Stimulated activated CD8-positive, alpha-beta memory T cell treated with anti-CD3 and anti-CD28 coated beads, Interleukin-15, amount 100 ng/mL, for 48 hours (primary cell): ENCODE data around the gene NID1.
A peak's percentile ranks its signal among the peaks of the same experiment; 100 is the strongest.
"Not testable (repeated sequence)": the region's sequence is repeated elsewhere in the genome, so short reads cannot be mapped to it uniquely, and the experiment has no call there.

Experiments used
- DNase-seq, 2 donors: peaks; one replicate each; pipeline ENCODE4 v3.0.0-alpha.2; 2020; ENCODE audit warnings: low read depth in 2 of 2

Gene NID1

DNA sequence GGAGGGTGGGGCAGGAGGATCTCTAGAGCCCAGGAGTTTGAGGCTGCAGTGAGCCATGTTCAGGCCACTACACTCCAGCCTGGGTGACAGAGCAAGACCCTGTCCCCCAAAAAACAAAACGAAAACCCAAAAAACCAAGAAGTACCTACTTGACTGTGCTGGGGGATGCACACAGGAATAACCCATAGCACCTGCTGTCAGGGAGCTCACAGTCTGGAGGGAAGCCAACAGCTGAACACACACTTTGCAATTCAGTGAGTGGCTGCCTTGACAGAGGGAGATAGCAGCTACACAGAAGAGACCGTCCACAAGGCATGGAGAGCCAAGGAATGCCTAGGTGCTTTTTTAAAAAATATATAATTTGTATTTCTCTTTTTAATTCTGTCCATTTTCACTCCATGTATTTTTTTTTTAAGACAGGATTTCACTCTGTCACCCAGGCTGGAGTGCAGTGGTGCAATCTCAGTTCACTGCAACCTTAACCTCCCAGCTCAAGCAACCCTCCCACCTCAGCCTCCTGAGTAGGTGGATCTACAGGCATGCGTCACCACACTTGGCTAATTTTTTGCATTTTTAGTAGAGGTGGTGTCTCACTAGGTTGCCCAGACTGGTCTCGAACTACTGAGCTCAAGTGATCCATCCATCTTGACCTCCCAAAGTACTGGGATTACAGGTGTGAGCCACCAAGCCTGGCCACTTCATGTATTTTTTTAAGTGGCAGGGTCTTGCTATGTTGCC lies 68.7 kb downstream of the NID1 start:
- no peak for DNase-seq

DNA sequence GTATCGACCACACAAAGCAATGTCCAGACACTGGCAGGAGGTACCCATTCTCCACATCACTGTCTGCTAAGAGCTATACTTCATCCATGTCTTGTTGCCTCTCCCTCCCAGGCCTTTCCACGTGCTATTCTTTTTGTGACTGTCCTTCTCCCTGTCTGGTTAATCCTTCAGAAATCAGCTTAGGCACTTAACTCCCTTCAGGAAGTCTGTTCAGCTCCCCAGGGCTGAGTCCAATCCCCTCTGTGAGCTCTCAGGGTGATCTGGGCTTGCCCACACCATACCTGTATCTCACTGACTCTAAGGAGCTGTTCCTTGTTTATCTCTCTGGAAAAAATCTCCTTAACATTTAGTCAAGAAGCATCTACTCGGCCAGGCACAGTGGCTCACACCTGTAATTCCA lies 69.4 kb downstream of the NID1 start:
- DNase-seq: no peak

DNA sequence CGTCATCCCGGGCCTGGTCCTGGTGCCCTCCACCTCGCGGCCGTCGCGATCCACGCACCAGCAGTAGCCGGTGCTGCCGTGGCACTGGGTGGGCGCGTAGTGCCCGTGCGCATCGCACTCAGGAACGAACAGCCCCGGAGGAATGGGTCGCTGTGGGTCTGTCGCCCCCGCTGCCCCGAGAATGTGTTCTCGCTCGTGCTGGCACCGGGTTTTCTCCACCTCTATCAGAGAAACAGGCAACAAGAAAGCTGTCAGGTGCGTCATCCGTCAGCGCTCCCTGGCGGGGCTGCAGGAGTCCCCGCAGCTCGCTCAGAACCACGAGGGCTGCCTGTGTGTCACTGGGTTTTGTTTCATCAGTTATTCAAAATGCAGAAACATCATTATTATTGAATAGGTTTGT lies 71.2 kb downstream of the NID1 start:
- DNase-seq: no peak

DNA sequence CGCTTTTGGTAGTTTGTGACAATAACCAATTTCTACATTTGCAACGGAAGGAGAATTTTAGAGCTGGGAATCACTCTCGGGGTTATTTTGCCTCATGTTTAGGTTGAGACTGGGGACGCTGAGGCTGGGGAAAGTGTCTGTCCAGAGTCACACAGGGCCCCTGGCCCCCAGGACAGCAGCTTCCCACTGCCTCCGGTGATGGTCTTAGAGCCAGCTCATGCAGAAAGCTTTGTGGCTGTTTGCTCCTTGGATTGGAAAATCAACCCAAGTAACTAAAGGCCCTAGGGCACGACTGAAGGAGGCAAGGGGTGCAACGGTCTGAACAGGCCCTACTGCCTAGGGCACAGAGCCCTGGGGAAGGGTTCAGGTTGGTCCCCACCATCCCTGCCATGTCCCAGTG lies 72.0 kb downstream of the NID1 start:
- DNase-seq: no peak

DNA sequence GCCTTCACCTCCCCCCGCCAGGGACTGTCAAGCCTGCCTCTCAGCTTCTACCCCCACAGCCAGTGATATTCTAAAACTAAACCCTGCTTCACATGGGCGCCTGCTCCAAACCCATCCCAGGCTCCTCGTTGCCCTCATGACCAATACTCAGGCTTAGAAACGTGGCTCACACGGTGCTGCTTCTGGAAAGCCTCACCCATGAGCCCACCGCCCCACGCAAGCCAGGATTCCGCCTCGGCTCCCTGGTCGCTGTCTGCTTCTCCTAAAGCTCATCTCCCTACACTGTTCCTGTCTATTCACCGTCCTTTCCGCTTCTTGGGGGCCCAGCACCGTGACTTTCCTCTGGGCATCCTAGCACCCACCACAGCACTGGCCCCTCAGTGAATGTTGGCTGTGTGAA lies 72.5 kb downstream of the NID1 start:
- DNase-seq: no peak

DNA sequence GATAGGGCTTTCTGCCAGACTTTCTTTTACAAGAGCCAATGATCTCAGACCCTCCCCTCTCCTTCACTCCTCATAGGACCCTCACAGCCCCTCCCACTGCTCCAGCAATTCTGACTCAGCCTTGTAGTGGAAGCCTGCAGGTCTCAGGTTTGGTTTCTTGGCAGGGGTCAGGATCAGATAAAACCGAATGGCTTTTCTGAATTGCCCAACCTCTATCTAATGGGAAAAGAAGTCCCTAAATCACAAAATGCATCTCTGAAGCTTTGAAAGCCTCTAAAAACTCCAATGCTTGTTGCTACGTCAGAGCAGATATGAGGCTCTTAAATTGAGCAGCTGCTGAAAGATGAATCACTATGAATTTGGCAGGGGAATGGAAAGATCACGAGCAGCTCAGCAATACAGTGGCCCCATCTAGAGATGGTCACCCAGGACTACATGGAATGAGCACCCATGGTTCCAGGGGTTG lies 74.5 kb downstream of the NID1 start:
- no peak for DNase-seq

DNA sequence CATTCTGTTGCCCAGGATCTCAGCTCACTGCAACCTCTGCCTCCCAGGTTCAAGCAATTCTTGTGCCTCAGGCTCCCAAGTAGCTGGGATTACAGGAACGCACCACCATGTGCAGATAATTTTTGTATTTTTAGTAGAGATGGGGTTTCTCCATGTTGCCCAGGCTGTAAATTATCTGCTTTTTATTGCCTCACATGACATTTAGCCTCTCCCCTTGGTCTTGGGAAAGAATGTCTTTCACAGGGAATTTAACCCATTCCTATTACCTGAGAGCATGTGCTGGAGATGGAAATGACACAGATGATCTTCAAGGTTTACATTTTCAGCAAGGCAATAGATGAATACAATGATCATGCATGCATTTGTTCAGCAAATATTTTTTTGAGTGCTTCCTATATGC lies 75.8 kb downstream of the NID1 start:
- no peak for DNase-seq

DNA sequence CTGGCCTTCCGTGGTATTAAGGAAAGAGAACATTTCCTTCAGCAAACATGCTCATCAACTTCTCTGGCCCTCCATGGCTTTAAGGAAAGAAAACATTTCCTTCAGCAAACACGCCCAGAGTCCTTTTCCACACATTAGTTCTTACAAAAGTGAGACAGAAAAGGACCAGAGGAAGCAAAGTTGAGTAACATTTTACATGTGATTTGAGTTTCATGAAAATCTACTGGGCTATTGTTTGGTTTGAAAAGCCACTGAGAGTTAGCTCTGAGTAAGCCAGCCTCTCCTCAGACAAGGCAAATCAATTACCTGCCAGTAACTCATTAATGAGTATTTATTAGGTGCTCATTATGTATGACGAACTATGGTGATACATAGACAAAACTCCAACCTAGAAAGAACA lies 78.0 kb downstream of the NID1 start:
- DNase-seq: no peak

DNA sequence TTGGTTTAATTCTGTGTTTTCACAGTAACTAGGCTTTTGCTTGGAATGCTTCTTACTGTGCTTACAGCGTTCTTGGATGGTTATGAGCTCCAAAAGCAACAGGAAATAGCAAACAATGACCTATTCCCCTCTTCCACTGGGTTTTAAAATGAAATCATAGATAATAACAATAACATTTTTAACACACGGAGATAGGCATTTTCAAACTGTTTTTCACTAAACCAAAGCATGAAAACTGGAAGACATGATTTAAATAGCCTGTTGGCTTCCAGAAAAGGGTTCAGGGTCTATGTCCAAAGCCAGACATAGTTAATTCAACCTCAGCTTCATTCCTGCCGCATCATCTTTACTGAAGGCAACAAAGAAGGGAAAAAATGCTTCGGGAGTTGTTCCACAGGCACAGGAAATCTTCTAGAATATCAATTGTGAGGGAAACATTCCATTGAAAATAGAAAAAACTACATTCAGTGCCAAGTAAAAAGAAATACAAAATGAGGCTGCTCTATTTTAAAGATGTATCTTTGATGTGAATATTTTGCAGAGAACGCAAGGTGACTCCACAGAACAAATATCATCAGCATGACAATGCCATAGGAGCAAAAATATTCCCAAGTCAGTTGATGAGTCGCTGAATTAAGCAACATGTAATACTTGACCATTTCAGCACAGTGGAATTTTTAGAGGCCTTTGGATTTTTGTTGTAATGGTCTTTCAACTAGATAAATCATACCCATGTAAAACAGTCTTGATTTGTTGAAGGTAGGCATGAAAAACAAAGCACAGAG lies 80.7 kb downstream of the NID1 start:
- no peak for DNase-seq

DNA sequence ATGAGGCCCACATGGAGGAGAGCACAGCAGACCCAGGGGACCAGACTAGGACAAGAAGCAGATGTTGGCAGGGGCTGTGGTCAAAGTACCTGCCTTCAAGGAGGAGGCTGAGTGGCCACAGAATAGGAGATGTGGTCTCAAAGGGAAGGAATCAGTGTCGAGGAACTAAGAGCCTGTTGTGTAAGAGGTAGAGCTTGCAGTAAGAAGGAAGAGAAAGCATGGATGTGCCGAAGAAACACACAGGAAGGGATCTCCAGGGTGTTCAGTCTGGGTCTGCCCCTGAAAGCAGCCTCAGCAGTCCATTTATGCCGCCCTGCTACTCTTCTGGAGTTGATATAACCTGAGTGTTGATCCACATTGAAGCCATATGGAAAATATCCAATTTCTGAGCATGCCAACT lies 83.9 kb downstream of the NID1 start:
- DNase-seq: no peak

DNA sequence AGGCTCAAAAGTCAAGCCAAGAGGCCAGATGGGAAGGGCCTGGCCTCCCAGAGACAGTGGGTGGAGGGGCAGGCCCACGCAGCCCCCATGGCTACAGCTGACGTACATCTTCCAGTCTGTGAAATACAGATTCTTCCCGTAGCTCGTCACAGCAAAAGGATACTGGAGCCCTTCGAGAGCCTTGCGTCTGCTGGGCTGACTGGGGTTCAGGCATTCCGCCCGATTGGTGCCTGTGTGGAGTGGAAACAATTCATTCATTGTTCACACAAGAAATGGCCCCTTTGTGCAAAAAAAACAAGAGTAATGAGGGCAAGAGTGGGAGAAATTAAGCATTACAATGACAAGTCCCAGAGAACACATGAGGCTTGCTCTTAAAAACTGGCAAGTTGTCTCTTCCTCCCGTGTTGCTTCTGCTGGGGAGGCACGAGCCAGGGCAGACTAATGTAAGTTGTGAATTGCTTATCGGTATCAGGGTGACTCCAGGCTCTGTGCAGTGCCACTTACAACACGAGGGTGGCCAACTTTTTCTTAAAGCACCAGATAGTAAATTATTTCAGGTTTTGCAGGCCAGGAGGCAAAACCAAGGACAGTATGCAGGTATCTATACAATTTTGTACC lies 85.1 kb downstream of the NID1 start:
- no peak for DNase-seq

DNA sequence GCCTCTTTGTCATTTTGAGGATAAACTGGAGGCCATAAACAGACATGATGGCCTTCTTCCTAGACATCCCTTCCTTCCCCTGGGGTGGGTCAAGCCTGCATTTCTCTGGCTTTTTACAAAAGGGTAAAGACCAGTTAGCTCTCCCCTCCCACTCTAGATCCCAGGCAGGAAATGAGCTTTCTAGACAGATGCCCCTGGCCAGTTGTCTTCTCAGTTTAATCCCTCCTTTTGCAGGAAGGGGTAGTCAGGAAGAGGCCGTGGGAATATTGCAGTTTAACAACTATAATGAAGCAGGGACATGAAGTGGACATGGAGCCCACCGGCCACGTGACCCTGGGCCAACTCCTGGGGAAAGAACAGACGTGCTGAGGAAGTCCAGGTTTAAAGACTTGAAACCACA lies 85.7 kb downstream of the NID1 start:
- DNase-seq: no peak

DNA sequence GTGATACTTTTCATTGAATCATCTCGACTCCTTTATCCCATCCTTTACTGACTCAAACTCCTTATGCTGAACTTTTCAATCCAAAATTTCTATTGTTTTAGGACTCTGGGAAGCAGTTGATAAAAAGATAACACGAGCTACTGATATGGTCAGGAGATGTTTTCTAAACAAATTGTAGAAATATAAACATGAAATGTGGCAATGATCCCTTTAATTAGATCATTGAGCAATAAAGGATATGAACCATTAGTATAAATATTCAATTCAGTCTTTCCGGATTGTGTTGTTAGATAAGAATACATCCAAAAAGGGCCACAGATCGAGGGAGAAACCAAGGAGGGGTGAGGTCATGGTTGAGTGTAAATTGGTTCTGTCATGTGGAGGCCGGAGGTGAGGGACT lies 88.4 kb downstream of the NID1 start:
- DNase-seq: no peak

DNA sequence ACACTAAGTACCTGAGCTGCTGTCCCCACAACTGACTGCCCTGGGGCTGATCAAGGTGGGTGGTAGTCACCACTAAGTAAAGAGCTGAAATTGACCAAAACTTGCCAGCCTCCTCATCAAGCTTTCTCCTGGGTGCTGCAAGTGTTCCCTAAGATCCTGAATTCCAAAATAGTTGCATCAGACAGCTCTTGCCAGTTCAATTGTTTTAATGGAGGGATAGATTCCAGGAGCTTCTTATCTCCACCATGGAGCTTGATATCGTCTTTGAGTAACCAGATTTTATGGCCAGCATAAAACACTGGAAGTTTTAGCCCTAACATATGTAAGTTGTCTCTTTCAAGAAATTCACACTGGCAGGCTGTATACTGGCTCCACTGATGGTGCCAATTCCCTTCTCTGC lies 90.3 kb downstream of the NID1 start:
- no peak for DNase-seq

DNA sequence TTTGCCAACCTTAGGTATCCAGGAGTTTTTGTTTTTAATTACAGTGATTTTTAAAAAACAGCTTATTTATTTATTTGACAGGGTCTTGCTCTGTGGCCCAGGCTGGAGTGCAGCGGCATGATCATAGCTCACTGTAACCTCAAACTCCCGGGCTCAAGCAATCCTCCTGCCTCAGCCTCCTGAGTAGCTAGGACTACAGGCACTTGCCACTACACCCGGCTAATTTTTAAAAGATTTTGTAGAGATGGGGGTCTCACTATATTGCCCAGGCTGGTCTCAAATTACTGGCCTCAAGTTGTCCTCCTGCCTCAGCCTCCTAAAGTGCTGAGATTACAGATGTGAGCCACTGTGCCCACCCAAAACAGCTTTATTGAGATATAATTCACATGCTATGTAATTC lies 92.2 kb downstream of the NID1 start:
- DNase-seq: not testable (repeated sequence)

DNA sequence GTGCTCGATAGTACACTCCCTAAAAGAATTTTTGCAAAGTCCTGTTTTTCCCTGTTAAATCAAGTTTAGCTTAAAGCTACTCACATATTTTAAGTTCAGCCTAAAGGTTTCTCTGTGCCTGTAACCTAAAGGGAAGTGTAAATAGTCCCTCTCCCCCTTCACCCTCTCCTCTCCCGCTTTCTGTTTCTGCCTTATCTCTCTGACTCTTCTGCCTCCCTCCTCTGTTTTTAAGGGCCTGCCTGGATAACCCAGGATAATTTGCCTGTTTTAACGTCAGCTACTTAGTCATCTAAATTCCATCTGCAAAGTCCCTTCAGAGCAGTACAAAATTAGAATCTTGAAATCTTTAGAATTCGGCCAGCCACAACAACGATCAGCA lies 92.6 kb downstream of the NID1 start:
- DNase-seq: no peak

DNA sequence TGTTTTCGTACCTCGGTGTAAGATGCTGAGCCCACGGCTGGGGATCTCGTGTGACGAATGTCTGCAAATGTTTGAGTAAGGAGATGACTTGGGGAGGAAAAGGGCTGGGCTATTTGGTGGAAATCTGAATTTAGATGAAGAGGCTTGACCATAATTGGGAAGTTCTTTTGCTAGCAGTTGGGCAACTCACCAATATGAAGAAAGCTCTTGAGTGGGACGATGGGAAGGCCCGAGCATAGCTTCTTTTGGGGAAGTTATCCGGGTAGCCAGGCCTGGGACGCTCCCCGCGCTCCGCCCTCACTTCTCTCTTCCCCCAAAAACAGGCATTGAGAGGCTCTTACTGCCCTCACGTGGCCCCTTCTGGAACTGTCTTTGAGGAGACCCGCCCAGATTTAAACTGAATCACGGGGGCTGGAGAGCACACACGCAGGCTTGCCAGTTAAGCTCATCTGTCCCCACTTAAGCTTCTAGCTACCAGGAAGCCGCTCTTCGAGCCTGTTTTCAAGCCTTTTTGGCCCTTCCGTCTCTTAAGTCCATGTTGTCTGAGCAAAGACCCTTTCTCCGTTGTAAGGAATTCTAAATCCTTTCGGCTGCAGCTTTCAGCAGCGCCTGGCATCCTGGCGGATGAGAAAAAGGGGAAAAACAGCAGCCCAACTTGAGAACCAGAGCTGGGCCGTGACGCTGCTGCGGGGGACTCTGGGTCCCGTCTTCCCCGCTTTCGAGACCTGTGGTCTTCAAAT lies 93.1 kb downstream of the NID1 start:
- DNase-seq: peak; percentile 78 to 82

DNA sequence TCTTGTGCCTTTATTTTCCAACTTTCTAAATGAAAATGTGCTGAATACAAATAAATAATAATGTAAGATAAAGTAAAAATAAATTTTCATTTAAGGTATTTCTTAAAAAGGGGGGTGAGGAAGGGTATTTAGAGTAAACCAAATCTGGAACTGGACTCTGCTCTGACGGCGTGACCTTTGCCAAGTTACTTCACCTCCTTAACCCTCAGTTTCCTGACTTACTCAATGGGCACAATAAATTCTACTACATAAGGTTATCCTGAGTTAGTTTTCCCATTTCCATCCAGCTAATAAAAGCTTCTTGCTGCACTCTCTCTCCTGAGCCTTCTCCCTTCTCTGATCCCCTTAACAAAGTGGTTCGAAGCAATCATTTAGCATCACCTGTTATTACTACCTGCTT lies 93.9 kb downstream of the NID1 start:
- DNase-seq: no peak

DNA sequence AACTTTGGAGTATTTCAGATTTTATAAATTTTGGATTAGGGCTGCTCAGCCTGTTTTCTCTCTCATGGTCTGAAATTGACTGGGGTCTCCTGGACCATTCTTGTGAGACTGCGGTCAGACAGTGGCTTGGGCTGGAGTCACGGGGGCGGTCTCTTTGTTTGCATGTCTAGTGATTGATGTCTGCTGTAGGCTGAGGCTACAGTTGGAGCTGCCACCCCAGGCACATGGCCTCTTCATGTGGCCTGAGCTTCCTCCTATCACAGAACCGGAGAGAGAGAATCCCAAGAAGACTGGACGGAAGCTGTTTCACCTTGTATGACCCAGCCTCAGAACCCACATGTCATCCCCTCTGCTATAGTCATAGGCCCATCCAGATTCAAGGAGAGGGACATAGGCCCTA lies 96.1 kb downstream of the NID1 start:
- DNase-seq: no peak

DNA sequence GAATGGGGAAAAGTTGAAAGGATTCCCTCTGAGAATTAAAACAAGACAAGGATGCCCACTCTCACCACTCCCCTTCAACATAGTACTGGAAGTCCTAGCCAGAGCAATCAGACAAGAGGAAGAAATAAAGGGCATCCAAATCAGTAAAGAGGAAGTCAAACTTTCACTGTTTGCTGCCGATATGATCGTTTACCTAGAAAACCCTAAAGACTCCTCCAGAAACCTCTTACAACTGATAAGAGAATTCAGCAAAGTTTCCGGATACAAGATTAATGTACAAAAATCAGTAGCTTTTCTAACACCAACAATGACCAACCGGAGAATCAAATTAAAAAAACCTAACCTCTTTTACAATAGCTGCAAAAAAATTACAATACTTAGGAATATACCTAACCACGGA lies 98.8 kb downstream of the NID1 start:
- DNase-seq: not testable (repeated sequence)

DNA sequence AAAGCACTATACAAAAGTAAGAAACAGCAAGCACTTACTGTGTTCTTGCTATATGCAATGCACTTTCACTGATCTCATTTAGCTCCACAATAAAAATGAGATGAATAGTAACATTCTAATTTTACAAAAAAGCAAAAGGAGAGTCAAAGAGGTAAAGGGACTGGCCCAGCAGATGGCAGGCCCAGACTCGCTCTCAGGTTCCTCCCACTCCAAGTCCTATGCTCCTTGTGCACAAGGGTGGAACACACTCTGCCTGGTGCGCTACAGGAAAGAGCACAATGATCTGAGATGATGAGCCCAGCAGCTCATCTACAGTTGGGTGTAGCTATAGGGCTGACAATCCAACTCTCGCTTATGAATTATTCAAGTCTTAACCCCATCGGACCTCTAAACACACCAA lies 104.1 kb downstream of the NID1 start:
- no peak for DNase-seq

DNA sequence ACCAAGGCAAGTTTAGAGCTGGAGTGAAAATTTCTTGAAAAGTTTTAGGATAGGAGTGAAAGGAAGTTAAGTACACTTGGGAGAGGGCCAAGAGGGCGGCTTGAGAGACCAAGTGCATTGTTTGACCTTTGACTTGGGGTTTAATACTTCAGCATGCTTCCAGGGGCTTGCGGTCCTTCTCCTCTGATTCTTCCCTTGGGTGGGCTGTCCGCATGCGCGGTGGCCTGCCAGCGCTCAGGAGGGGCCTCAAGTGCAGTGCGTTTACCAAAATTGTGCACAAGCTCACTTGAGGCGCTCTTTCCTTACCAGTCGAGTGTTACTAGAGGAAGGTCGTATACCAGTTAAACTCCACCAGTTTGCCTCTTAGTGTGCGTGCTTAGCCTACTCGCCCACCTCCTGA lies 106.9 kb downstream of the NID1 start:
- DNase-seq: no peak
